ENCODE measurements around the gene KLHDC7B. TPM values are rescaled to one million over a fixed set of nuclear protein-coding genes. Genes with fewer than 3 reads are reported as not detected.
A peak's percentile ranks its signal among the peaks of the same experiment; 100 is the strongest.

The KLHDC7B gene
- total RNA-seq, 1 experiment from 2014 or later: not detected

GRCh38 chr22:50562523-50563412, 17.1 kb downstream of the KLHDC7B start, which contains the start of gene SYCE3 (continued):
- TF ChIP-seq, protein P1, sequence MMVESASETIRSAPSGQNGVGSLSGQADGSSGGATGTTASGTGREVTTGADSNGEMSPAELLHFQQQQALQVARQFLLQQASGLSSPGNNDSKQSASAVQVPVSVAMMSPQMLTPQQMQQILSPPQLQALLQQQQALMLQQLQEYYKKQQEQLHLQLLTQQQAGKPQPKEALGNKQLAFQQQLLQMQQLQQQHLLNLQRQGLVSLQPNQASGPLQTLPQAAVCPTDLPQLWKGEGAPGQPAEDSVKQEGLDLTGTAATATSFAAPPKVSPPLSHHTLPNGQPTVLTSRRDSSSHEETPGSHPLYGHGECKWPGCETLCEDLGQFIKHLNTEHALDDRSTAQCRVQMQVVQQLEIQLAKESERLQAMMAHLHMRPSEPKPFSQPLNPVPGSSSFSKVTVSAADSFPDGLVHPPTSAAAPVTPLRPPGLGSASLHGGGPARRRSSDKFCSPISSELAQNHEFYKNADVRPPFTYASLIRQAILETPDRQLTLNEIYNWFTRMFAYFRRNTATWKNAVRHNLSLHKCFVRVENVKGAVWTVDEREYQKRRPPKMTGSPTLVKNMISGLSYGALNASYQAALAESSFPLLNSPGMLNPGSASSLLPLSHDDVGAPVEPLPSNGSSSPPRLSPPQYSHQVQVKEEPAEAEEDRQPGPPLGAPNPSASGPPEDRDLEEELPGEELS (CRISPR knock-in tag; IDR thresholded peaks at IDR 0.05): 0 out of 2 replicates have a peak, but pooled peaks have one; percentile 39
- TF ChIP-seq SP1 (CRISPR knock-in tag; conservative IDR thresholded peaks at IDR 0.05) (peak; percentile 98), NFYB (CRISPR knock-in tag; conservative IDR thresholded peaks at IDR 0.05; ENCODE audit: low read depth) (peak; percentile 58), GRHL2 (CRISPR knock-in tag; IDR thresholded peaks at IDR 0.05; ENCODE audit: insufficient replicate concordance, severe bottlenecking) (no peak), USF2 (CRISPR knock-in tag; IDR thresholded peaks at IDR 0.05) (0 out of 2 replicates have a peak, but pooled peaks have one; percentile 17), GABPB1 (CRISPR knock-in tag; IDR thresholded peaks at IDR 0.05) (peak; percentile 75), ZBTB21 (CRISPR knock-in tag; IDR thresholded peaks at IDR 0.05; ENCODE audit: borderline replicate concordance) (no peak), CREB1 (CRISPR knock-in tag; IDR thresholded peaks at IDR 0.05) (no peak), ATF2 (CRISPR knock-in tag; IDR thresholded peaks at IDR 0.05; ENCODE audit: borderline replicate concordance, low read depth) (no peak), RORB (CRISPR knock-in tag; IDR thresholded peaks at IDR 0.05) (no peak), CREM (CRISPR knock-in tag; IDR thresholded peaks at IDR 0.05) (peak; percentile 64; the same call in 1 of the 2 replicates)
- TF ChIP-seq, protein P2, sequence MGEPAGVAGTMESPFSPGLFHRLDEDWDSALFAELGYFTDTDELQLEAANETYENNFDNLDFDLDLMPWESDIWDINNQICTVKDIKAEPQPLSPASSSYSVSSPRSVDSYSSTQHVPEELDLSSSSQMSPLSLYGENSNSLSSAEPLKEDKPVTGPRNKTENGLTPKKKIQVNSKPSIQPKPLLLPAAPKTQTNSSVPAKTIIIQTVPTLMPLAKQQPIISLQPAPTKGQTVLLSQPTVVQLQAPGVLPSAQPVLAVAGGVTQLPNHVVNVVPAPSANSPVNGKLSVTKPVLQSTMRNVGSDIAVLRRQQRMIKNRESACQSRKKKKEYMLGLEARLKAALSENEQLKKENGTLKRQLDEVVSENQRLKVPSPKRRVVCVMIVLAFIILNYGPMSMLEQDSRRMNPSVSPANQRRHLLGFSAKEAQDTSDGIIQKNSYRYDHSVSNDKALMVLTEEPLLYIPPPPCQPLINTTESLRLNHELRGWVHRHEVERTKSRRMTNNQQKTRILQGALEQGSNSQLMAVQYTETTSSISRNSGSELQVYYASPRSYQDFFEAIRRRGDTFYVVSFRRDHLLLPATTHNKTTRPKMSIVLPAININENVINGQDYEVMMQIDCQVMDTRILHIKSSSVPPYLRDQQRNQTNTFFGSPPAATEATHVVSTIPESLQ (CRISPR knock-in tag; IDR thresholded peaks at IDR 0.05): no peak
- TF ChIP-seq, protein P3, sequence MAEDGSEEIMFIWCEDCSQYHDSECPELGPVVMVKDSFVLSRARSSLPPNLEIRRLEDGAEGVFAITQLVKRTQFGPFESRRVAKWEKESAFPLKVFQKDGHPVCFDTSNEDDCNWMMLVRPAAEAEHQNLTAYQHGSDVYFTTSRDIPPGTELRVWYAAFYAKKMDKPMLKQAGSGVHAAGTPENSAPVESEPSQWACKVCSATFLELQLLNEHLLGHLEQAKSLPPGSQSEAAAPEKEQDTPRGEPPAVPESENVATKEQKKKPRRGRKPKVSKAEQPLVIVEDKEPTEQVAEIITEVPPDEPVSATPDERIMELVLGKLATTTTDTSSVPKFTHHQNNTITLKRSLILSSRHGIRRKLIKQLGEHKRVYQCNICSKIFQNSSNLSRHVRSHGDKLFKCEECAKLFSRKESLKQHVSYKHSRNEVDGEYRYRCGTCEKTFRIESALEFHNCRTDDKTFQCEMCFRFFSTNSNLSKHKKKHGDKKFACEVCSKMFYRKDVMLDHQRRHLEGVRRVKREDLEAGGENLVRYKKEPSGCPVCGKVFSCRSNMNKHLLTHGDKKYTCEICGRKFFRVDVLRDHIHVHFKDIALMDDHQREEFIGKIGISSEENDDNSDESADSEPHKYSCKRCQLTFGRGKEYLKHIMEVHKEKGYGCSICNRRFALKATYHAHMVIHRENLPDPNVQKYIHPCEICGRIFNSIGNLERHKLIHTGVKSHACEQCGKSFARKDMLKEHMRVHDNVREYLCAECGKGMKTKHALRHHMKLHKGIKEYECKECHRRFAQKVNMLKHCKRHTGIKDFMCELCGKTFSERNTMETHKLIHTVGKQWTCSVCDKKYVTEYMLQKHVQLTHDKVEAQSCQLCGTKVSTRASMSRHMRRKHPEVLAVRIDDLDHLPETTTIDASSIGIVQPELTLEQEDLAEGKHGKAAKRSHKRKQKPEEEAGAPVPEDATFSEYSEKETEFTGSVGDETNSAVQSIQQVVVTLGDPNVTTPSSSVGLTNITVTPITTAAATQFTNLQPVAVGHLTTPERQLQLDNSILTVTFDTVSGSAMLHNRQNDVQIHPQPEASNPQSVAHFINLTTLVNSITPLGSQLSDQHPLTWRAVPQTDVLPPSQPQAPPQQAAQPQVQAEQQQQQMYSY (CRISPR knock-in tag; IDR thresholded peaks at IDR 0.05): no peak
- TF ChIP-seq, protein P4, sequence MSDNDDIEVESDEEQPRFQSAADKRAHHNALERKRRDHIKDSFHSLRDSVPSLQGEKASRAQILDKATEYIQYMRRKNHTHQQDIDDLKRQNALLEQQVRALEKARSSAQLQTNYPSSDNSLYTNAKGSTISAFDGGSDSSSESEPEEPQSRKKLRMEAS (CRISPR knock-in tag; IDR thresholded peaks at IDR 0.05): peak; percentile 53; the same call in 1 of the 2 replicates
- TF ChIP-seq, protein P5, sequence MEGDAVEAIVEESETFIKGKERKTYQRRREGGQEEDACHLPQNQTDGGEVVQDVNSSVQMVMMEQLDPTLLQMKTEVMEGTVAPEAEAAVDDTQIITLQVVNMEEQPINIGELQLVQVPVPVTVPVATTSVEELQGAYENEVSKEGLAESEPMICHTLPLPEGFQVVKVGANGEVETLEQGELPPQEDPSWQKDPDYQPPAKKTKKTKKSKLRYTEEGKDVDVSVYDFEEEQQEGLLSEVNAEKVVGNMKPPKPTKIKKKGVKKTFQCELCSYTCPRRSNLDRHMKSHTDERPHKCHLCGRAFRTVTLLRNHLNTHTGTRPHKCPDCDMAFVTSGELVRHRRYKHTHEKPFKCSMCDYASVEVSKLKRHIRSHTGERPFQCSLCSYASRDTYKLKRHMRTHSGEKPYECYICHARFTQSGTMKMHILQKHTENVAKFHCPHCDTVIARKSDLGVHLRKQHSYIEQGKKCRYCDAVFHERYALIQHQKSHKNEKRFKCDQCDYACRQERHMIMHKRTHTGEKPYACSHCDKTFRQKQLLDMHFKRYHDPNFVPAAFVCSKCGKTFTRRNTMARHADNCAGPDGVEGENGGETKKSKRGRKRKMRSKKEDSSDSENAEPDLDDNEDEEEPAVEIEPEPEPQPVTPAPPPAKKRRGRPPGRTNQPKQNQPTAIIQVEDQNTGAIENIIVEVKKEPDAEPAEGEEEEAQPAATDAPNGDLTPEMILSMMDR (IDR thresholded peaks at IDR 0.05): peak; percentile 93
- TF ChIP-seq, protein P6, sequence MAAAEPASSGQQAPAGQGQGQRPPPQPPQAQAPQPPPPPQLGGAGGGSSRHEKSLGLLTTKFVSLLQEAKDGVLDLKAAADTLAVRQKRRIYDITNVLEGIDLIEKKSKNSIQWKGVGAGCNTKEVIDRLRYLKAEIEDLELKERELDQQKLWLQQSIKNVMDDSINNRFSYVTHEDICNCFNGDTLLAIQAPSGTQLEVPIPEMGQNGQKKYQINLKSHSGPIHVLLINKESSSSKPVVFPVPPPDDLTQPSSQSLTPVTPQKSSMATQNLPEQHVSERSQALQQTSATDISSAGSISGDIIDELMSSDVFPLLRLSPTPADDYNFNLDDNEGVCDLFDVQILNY (CRISPR knock-in tag; IDR thresholded peaks at IDR 0.05): peak; percentile 49; the same call in 1 of the 2 replicates
- TF ChIP-seq, protein P7, sequence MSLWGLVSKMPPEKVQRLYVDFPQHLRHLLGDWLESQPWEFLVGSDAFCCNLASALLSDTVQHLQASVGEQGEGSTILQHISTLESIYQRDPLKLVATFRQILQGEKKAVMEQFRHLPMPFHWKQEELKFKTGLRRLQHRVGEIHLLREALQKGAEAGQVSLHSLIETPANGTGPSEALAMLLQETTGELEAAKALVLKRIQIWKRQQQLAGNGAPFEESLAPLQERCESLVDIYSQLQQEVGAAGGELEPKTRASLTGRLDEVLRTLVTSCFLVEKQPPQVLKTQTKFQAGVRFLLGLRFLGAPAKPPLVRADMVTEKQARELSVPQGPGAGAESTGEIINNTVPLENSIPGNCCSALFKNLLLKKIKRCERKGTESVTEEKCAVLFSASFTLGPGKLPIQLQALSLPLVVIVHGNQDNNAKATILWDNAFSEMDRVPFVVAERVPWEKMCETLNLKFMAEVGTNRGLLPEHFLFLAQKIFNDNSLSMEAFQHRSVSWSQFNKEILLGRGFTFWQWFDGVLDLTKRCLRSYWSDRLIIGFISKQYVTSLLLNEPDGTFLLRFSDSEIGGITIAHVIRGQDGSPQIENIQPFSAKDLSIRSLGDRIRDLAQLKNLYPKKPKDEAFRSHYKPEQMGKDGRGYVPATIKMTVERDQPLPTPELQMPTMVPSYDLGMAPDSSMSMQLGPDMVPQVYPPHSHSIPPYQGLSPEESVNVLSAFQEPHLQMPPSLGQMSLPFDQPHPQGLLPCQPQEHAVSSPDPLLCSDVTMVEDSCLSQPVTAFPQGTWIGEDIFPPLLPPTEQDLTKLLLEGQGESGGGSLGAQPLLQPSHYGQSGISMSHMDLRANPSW (CRISPR knock-in tag; conservative IDR thresholded peaks at IDR 0.05; ENCODE audit: low read depth): no peak
